Stimulated activated CD4-positive, alpha-beta T cell treated with anti-CD3 and anti-CD28 coated beads, TNF-alpha, amount 100 ng/mL, for 24 hours (primary cell): ENCODE results near the gene DNAJB4.
"Not testable (repeated sequence)": the region's sequence is repeated elsewhere in the genome, so short reads cannot be mapped to it uniquely, and the experiment has no call there.

Experiments used
- DNase-seq, 3 experiments: peaks; one replicate each; pipeline ENCODE4 v3.0.0-alpha.2; 2020; ENCODE audit warnings: low read depth in 3 of 3

DNAJB4 gene

DNA sequence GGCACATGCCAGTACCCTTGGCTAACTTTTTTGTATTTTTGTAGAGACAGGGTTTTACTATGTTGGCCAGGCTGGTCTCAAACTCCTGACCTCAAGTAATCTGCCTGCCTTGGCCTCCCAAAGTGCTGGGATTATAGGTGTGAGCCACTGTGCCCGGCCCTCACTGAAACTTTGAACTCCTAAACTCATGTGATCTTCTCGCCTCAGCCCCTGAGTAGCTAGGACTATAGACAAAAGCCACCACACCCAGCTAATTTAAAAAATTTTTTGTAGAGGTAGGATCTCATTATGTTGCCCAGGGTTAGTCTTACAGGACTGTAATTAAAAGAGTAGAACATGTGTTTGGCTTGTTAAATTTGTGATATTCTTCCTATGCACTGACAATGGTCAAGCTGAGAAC, 60.1 kb downstream of the DNAJB4 start:
- not testable (repeated sequence) for DNase-seq
